Measurements from ENCODE around the gene ZBTB11. TPM values are rescaled to one million over a fixed set of nuclear protein-coding genes. Genes with fewer than 3 reads are reported as not detected.

The ZBTB11 gene
- total RNA-seq, 4 donors from 2014 or later, result 22.1 to 34.2 (median 26.7) TPM

GRCh38 chr3:101625879-101626278 is 51.1 kb downstream of the ZBTB11 start:
- intact Hi-C loops (cut with DNase I; ENCODE audit: low total_unique reads), result no loop called here
- no peak overlapping the region for H3K4me3 ChIP-seq (ENCODE audit: low read depth, poor library complexity, severe bottlenecking)
- no peak for TF ChIP-seq CTCF (IDR thresholded peaks at IDR 0.05)
- no peak for TF ChIP-seq POLR2A (IDR thresholded peaks at IDR 0.05)
- 92 to 93% methylated on average over 2 of the region's 2 CpGs for WGBS, 2 donors
- DNase-seq (ENCODE audit: low spot score in 2 of 2), result no peak

GRCh38 chr3:101624857-101625256 is 52.1 kb downstream of the ZBTB11 start:
- WGBS, 2 donors, result 81 to 83% methylated on average over 2 of the region's 2 CpGs
- intact Hi-C loops (cut with DNase I; ENCODE audit: low total_unique reads), result no loop called here
- TF ChIP-seq POLR2A (IDR thresholded peaks at IDR 0.05), result no peak
- no peak overlapping the region for H3K4me3 ChIP-seq (ENCODE audit: low read depth, poor library complexity, severe bottlenecking)
- DNase-seq (ENCODE audit: low spot score in 2 of 2), result peak in 1 of 2 donors; percentile 79

- H3K4me3 ChIP-seq (ENCODE audit: low read depth, poor library complexity, severe bottlenecking), result no peak overlapping the region
- 96% methylated on average over 1 of the region's 1 CpG for WGBS, 2 donors
- intact Hi-C loops (cut with DNase I; ENCODE audit: low total_unique reads), result no loop called here
- TF ChIP-seq CTCF (IDR thresholded peaks at IDR 0.05), result no peak
- TF ChIP-seq POLR2A (IDR thresholded peaks at IDR 0.05), result no peak
- DNase-seq (ENCODE audit: low spot score in 2 of 2), result no peak
These were observed 53.3 kb downstream of the ZBTB11 start for GRCh38 chr3:101623656-101624055.

GRCh38 chr3:101619734-101620133 is 57.2 kb downstream of the ZBTB11 start:
- intact Hi-C loops (cut with DNase I; ENCODE audit: low total_unique reads), result no loop called here
- TF ChIP-seq CTCF (IDR thresholded peaks at IDR 0.05) (no peak), POLR2A (IDR thresholded peaks at IDR 0.05) (no peak)
- no peak for DNase-seq (ENCODE audit: low spot score in 2 of 2)
- no peak overlapping the region for H3K4me3 ChIP-seq (ENCODE audit: low read depth, poor library complexity, severe bottlenecking)
- WGBS, 2 donors, result 91 to 92% methylated on average over 3 of the region's 3 CpGs

GRCh38 chr3:101618726-101619125 is 58.2 kb downstream of the ZBTB11 start:
- H3K4me3 ChIP-seq (ENCODE audit: low read depth, poor library complexity, severe bottlenecking), result no peak overlapping the region
- TF ChIP-seq CTCF (IDR thresholded peaks at IDR 0.05) (no peak), POLR2A (IDR thresholded peaks at IDR 0.05) (no peak)
- WGBS, 2 donors, result 77% methylated on average over 1 of the region's 1 CpG
- DNase-seq (ENCODE audit: low spot score in 2 of 2), result no peak
- intact Hi-C loops (cut with DNase I; ENCODE audit: low total_unique reads), result no loop called here

- 91 to 96% methylated on average over 7 of the region's 7 CpGs for WGBS, 2 donors
- H3K4me3 ChIP-seq (ENCODE audit: low read depth, poor library complexity, severe bottlenecking), result no peak overlapping the region
- intact Hi-C loops (cut with DNase I; ENCODE audit: low total_unique reads), result no loop called here
- DNase-seq (ENCODE audit: low spot score in 2 of 2), result no peak
- TF ChIP-seq POLR2A (IDR thresholded peaks at IDR 0.05) (no peak), CTCF (IDR thresholded peaks at IDR 0.05) (no peak)
These were observed 59.5 kb downstream of the ZBTB11 start for GRCh38 chr3:101617478-101617877.

All from lower leg skin (tissue), 4 donors.